Neural progenitor cell (in vitro differentiated cells): ENCODE data around the gene DHODH.

Source experiments
- CTCF ChIP-seq: fragments of 200-600 bp; sonication (generic); IDR thresholded peaks from 2 replicates; pipeline ENCODE4 v1.5.1; 2017; ENCODE audit warnings: antibody characterized with exemption, mild to moderate bottlenecking
- EZH2 ChIP-seq: fragments of 200-600 bp; sonication (generic); IDR thresholded peaks from 2 replicates; pipeline ENCODE4 v1.6.1; 2017; ENCODE audit warnings: antibody characterized with exemption, mild to moderate bottlenecking, moderate library complexity
- EZH2phosphoT487 ChIP-seq: fragments of 200-600 bp; sonication (generic); IDR thresholded peaks from 2 replicates; pipeline ENCODE4 v1.6.1; 2017; ENCODE audit warnings: antibody characterized with exemption

- TF ChIP-seq CTCF: no peak
- TF ChIP-seq EZH2: no peak
- no peak for TF ChIP-seq EZH2phosphoT487
These were observed 6.1 kb downstream of the DHODH start for GRCh38 chr16:72014675-72015074.
